ENCODE data around the gene ENTR1. TPM values are rescaled to one million over a fixed set of nuclear protein-coding genes. Genes with fewer than 3 reads are reported as not detected.

The ENTR1 gene
- total and polyA plus RNA-seq, 2 donors (not counting 1 experiment from before 2014, with no cell fraction given), result 77.7 to 86.3 TPM

DNA sequence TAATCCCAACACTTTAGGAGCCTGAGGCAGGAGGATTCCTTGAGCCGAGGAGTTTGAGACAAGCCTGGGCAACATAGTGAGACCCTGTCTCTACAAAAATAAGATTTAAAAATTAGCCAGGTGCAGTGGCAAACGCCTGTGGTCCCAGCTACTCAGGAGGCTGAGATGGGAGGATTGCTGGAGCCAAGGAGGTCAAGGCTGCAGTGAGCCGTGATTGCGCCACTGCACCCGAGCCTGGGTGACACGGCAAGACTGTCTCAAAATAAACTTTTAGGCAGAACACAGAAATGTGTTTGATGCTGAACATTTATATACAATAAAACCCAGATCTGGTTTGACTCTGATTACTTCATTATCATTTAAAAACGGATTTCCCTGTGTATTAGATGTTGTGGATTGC lies 4.9 kb downstream of the ENTR1 start:
- H3K9me3 Mint-ChIP-seq (ENCODE audit: insufficient read depth), result no peaks in the 10 kb centered on the region
- ChIA-PET POLR2A (no interaction called here), CTCF (interaction anchor here (0.6 to 1.0 kb wide), 2 partner anchors 42 to 548 kb away, joined by 3 read pairs; partner anchors contain the start of gene DNLZ)
- intact Hi-C loops (cut with micrococcal nuclease), result no loop called here
- no peak overlapping the region for H3K4me2 ChIP-seq (replicated peaks; ENCODE audit: low read depth, low read length, poor library complexity, severe bottlenecking)
- H3K27ac ChIP-seq (ENCODE audit: low read length in 2 of 2), result peak overlapping the region; percentile 58 to 73
- WGBS (ENCODE audit: insufficient coverage), result 100% methylated on average over 2 of the region's 7 CpGs
- H3K4me3 ChIP-seq (ENCODE audit: control extremely low read depth in 1 of 5, extremely low read depth in 1 of 5, insufficient read depth in 1 of 5, low read depth in 2 of 5, low read length in 4 of 5), result no peak overlapping the region
- no peak for ATAC-seq (ENCODE audit: low read depth)
- no peak overlapping the region for H3K4me3 Mint-ChIP-seq
- no peaks in the 10 kb centered on the region for H3K27me3 ChIP-seq (replicated peaks in 1 of 4; ENCODE audit: control extremely low read depth in 1 of 4, control insufficient read depth in 3 of 4, insufficient read depth in 4 of 4, low read length in 3 of 4)
- no peak overlapping the region for H2AFZ ChIP-seq (ENCODE audit: insufficient read depth, low read depth, low read length, poor library complexity, severe bottlenecking)
- peaks cover 55% of the 10 kb centered on the region for H3K4me1 Mint-ChIP-seq
- H4K20me1 ChIP-seq (ENCODE audit: control insufficient read depth, insufficient read depth, low read length, poor library complexity, severe bottlenecking), result peaks cover 18% of the 10 kb centered on the region
- peaks cover 40 to 51% of the 10 kb centered on the region in 2 donors for H3K4me1 ChIP-seq (ENCODE audit: control insufficient read depth in 2 of 2, insufficient read depth in 2 of 2, low read length in 2 of 2)
- no peak overlapping the region for H3K27ac Mint-ChIP-seq
- H3K9ac ChIP-seq (ENCODE audit: low read length), result no peak overlapping the region
- TF ChIP-seq EZH2 (IDR thresholded peaks at IDR 0.05; ENCODE audit: borderline replicate concordance, insufficient read depth, low read depth, low read length, poor library complexity, severe bottlenecking), result no peak
- TF ChIP-seq CTCF (IDR thresholded peaks at IDR 0.05), result no peak
- DNase-seq, result no peak
- no peaks in the 10 kb centered on the region for H3K27me3 Mint-ChIP-seq
- peaks cover 0 to 28% of the 10 kb centered on the region in 2 experiments for H3K36me3 ChIP-seq (replicated peaks in 1 of 2; ENCODE audit: control extremely low read depth in 1 of 2, control insufficient read depth in 1 of 2, extremely low read depth in 1 of 2, insufficient read depth in 2 of 2, low read length in 1 of 2)
- H3K9me3 ChIP-seq (ENCODE audit: control extremely low read depth in 1 of 3, control insufficient read depth in 2 of 3, insufficient read depth in 1 of 3, low read length in 2 of 3), result no peaks in the 10 kb centered on the region
- peaks cover 45% of the 10 kb centered on the region for H3K79me2 ChIP-seq (ENCODE audit: control insufficient read depth, insufficient read depth, low read length)

DNA sequence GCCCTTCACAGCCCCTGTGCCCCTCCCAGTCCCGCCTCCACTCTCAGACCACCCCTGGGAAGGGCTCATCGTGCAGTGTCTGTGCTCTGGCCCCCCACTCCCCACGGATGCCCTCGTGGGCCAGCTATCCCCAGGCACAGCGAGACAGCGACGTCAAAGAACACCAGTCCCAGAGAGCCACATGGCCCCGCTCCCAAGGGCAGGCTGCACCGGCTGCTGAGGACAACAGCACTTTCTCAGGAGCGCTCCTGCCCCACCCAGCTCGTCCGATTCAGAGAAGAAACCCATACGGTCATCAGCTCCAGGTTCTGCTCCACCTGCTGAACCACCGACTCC lies 5.6 kb downstream of the ENTR1 start:
- TF ChIP-seq EZH2 (IDR thresholded peaks at IDR 0.05; ENCODE audit: borderline replicate concordance, insufficient read depth, low read depth, low read length, poor library complexity, severe bottlenecking) (no peak), CTCF (IDR thresholded peaks at IDR 0.05) (no peak)
- ChIA-PET CTCF (no interaction called here), POLR2A (interaction anchor here (1.3 kb wide), 1 partner anchor 42 kb away, joined by 4 read pairs; the partner anchor contains the start of gene DNLZ)
- Histone ChIP-seq H3K27me3 (replicated peaks in 1 of 4; ENCODE audit: control extremely low read depth in 1 of 4, control insufficient read depth in 3 of 4, insufficient read depth in 4 of 4, low read length in 3 of 4) (no peaks in the 10 kb centered on the region), H3K4me3 (ENCODE audit: control extremely low read depth in 1 of 5, extremely low read depth in 1 of 5, insufficient read depth in 1 of 5, low read depth in 2 of 5, low read length in 4 of 5) (no peak overlapping the region), H2AFZ (ENCODE audit: insufficient read depth, low read depth, low read length, poor library complexity, severe bottlenecking) (no peak overlapping the region), H3K36me3 (replicated peaks in 1 of 2; ENCODE audit: control extremely low read depth in 1 of 2, control insufficient read depth in 1 of 2, extremely low read depth in 1 of 2, insufficient read depth in 2 of 2, low read length in 1 of 2) (peaks cover 0 to 28% of the 10 kb centered on the region in 2 experiments), H3K4me2 (replicated peaks; ENCODE audit: low read depth, low read length, poor library complexity, severe bottlenecking) (peak overlapping the region; percentile 70), H4K20me1 (ENCODE audit: control insufficient read depth, insufficient read depth, low read length, poor library complexity, severe bottlenecking) (peaks cover 14% of the 10 kb centered on the region), H3K4me1 (ENCODE audit: control insufficient read depth in 2 of 2, insufficient read depth in 2 of 2, low read length in 2 of 2) (peaks cover 42 to 52% of the 10 kb centered on the region in 2 donors), H3K9ac (ENCODE audit: low read length) (no peak overlapping the region), H3K27ac (ENCODE audit: low read length in 2 of 2) (peak overlapping the region; percentile 58 to 73), H3K79me2 (ENCODE audit: control insufficient read depth, insufficient read depth, low read length) (peaks cover 44% of the 10 kb centered on the region), H3K9me3 (ENCODE audit: control extremely low read depth in 1 of 3, control insufficient read depth in 2 of 3, insufficient read depth in 1 of 3, low read length in 2 of 3) (no peaks in the 10 kb centered on the region)
- no peak for DNase-seq
- WGBS (ENCODE audit: insufficient coverage), result 77% methylated on average over 14 of the region's 14 CpGs
- Mint-ChIP-seq H3K27me3 (no peaks in the 10 kb centered on the region), H3K9me3 (ENCODE audit: insufficient read depth) (no peaks in the 10 kb centered on the region), H3K4me3 (peak overlapping the region; percentile 49), H3K27ac (peak overlapping the region; percentile 87), H3K4me1 (peaks cover 53% of the 10 kb centered on the region)
- ATAC-seq (ENCODE audit: low read depth), result no peak
- intact Hi-C loops (cut with micrococcal nuclease), result loop anchor here (5.0 kb wide), 1 partner anchor 162 kb away; no protein-coding TSS in a partner anchor

Measured in B cell (primary cell).